Nephron progenitor cell (in vitro differentiated cells): ENCODE results near the gene GPAT2.
"Not testable (repeated sequence)": the region's sequence is repeated elsewhere in the genome, so short reads cannot be mapped to it uniquely, and the experiment has no call there.

Experiments
- DNase-seq: peaks from one replicate; pipeline ENCODE4 v3.0.0; 2021
- H3K27ac Mint-ChIP-seq: 2 replicates; pipeline ENCODE4 v1.8.0; 2021; ENCODE audit warnings: mild to moderate bottlenecking, moderate library complexity, mixed read lengths
- H3K27me3 Mint-ChIP-seq: 2 replicates; pipeline ENCODE4 v1.8.0; 2021; ENCODE audit warnings: mild to moderate bottlenecking, low read depth, mixed read lengths; ENCODE audit not compliant: poor library complexity
- H3K36me3 Mint-ChIP-seq: 2 replicates; pipeline ENCODE4 v1.8.0; 2021; ENCODE audit warnings: low read depth, mixed read lengths
- H3K4me1 Mint-ChIP-seq: 2 replicates; pipeline ENCODE4 v1.8.0; 2021; ENCODE audit warnings: mixed read lengths
- H3K4me3 Mint-ChIP-seq: 2 replicates; pipeline ENCODE4 v1.8.0; 2021; ENCODE audit warnings: mild to moderate bottlenecking, moderate library complexity, mixed read lengths
- H3K9me3 Mint-ChIP-seq: 2 replicates; pipeline ENCODE4 v1.8.0; 2021; ENCODE audit warnings: mild to moderate bottlenecking, moderate library complexity, mixed read lengths
- TF ChIP-seq, protein P1 (sequence below): fragments of 200-600 bp; sonication (generic); IDR thresholded peaks from 2 replicates; pipeline ENCODE4 v1.5.0; 2021; ENCODE audit warnings: antibody characterized with exemption

Gene GPAT2

GRCh38 chr2:96054537-96054936 lies 19.8 kb upstream of the GPAT2 start:
- H3K4me1 Mint-ChIP-seq, H3K36me3 Mint-ChIP-seq, DNase-seq, H3K4me3 Mint-ChIP-seq, H3K27ac Mint-ChIP-seq, H3K27me3 Mint-ChIP-seq, H3K9me3 Mint-ChIP-seq: not testable (repeated sequence)

DNA sequence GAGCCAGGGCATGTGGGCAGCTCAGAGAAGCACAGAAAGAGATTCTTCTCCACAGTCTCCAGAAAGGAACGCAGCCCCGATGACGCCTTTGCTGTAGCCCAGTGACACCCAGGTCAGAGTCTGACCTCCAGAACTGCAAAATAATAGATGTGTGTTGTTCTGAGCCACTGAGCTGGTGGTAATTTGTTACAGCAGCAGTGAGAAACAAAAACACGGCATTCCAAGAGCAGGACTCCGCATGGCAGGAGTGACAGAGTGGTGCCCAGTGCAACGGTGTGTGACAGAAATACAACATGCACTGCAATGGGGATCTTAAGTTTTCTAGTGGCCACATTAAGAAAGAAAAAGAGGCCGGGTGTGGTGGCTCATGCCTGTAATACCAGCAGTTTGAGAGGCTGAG lies 18.7 kb upstream of the GPAT2 start:
- not testable (repeated sequence) for H3K27me3 Mint-ChIP-seq, H3K36me3 Mint-ChIP-seq, H3K4me3 Mint-ChIP-seq, DNase-seq, H3K27ac Mint-ChIP-seq, H3K9me3 Mint-ChIP-seq, H3K4me1 Mint-ChIP-seq

DNA sequence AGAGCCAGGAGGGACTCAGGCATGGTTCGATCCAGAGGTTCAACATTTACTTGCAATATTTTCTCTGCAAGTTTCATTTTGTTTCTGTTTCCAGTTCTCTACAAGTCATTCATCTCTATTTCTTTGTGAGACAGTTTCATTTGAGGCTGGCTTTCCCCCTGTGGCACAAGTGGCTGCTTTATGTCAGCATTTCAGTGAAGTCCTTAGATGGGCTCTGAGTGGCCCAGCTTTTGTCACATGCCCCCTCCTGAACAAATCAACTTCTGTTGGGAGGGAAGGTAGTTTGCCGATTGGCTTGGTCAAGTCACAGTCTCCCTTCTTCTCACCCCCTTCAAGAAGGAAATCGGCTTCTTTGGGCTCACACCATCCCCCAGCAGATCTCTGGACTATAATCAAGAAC lies 17.9 kb upstream of the GPAT2 start:
- not testable (repeated sequence) for H3K9me3 Mint-ChIP-seq, H3K4me1 Mint-ChIP-seq, DNase-seq, H3K27me3 Mint-ChIP-seq, H3K36me3 Mint-ChIP-seq, H3K27ac Mint-ChIP-seq, H3K4me3 Mint-ChIP-seq

- not testable (repeated sequence) for H3K27me3 Mint-ChIP-seq, H3K4me1 Mint-ChIP-seq, H3K9me3 Mint-ChIP-seq, H3K36me3 Mint-ChIP-seq, H3K27ac Mint-ChIP-seq, H3K4me3 Mint-ChIP-seq, DNase-seq
These were observed 15.2 kb upstream of the GPAT2 start for GRCh38 chr2:96049917-96050262.

- DNase-seq, H3K27ac Mint-ChIP-seq, H3K36me3 Mint-ChIP-seq, H3K4me1 Mint-ChIP-seq, H3K4me3 Mint-ChIP-seq, H3K27me3 Mint-ChIP-seq, H3K9me3 Mint-ChIP-seq: not testable (repeated sequence)
These were observed 14.6 kb upstream of the GPAT2 start for GRCh38 chr2:96049049-96049916.

GRCh38 chr2:96035554-96035953 lies 838 bp upstream of the GPAT2 start:
- H3K4me1 Mint-ChIP-seq, H3K27me3 Mint-ChIP-seq, DNase-seq, H3K9me3 Mint-ChIP-seq, H3K27ac Mint-ChIP-seq, H3K36me3 Mint-ChIP-seq, H3K4me3 Mint-ChIP-seq: not testable (repeated sequence)

DNA sequence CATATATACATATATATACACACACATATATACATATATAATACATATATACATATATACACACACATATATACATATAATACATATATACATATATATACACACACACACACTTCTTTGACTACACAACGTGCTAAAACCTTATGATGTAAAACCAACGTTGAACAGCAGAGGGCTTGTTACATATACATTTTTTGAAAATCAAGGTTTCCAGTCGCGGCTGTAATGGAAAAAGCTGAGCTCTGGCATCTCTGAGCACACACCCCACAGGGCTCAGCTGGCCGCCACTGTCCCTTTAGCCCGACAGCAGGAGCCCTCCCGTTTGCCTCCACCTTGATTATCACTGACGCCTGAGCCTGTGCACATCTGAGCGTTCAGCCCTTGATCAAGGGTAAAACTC lies 719 bp downstream of the GPAT2 start:
- not testable (repeated sequence) for H3K27me3 Mint-ChIP-seq, H3K4me1 Mint-ChIP-seq, H3K9me3 Mint-ChIP-seq, H3K27ac Mint-ChIP-seq, H3K36me3 Mint-ChIP-seq, H3K4me3 Mint-ChIP-seq, DNase-seq

DNA sequence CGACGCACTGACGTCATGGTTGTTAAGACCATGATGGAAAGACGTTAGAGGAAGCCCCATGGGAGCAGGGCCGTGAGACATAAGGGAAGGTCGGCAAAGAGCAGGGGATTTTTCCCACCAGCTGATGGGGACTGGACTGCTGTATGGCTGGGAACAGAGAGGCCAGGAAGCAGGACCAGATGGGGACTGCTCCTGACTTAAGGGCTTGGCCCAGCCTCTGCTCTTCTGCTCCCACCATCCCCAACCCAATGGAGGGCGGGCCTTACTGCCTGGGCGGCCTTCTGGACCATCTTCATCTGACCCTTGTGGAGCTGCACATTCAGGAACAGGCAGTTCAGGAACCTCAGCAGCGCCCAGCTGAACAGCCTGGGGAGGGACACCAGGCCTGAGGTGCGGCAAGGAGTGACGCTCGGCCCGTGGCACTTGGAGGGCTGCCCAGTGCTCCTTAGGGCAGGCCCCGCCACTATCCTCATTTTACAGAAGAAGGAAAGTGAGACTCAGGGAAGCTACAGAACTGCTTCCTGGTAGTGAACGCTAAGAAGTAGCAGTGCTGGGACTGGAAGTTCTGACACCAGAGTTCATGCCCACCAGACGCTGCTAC lies 6.9 kb downstream of the GPAT2 start:
- H3K36me3 Mint-ChIP-seq, H3K4me1 Mint-ChIP-seq, H3K27me3 Mint-ChIP-seq, H3K27ac Mint-ChIP-seq, H3K4me3 Mint-ChIP-seq, H3K9me3 Mint-ChIP-seq, DNase-seq: not testable (repeated sequence)

DNA sequence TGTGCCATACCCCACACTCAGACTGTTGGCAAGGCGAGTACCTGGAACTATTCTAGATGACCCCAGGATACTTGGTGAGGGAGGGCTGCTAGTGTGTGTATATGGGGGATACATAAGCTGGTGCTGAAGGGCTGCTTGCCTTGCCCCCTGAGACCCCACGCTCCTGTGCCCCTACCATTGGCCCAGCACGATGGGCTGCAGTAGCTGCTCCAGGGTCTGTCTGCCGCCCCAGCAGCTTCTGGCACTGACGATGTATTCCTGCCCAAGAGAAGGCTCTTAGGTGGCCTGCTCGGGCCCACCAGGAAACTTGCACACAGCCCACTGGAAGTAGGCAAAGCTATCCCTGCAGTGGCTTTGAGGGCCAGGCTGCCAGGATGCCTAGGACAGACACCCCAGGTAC lies 9.0 kb downstream of the GPAT2 start:
- not testable (repeated sequence) for H3K27me3 Mint-ChIP-seq, H3K9me3 Mint-ChIP-seq, H3K4me3 Mint-ChIP-seq, DNase-seq, H3K27ac Mint-ChIP-seq, H3K36me3 Mint-ChIP-seq, H3K4me1 Mint-ChIP-seq

GRCh38 chr2:96025194-96025492 lies 9.6 kb downstream of the GPAT2 start:
- no peak for DNase-seq
- peaks cover 6% of the 10 kb centered on the region for H3K27me3 Mint-ChIP-seq

More at GRCh38 chr2:96025194-96025492, 9.6 kb downstream of the GPAT2 start:
- Mint-ChIP-seq H3K4me1 (peaks cover 3% of the 10 kb centered on the region), H3K4me3 (no peak overlapping the region), H3K36me3 (no peaks in the 10 kb centered on the region), H3K27ac (no peak overlapping the region), H3K9me3 (no peaks in the 10 kb centered on the region)
- TF ChIP-seq, protein P1, sequence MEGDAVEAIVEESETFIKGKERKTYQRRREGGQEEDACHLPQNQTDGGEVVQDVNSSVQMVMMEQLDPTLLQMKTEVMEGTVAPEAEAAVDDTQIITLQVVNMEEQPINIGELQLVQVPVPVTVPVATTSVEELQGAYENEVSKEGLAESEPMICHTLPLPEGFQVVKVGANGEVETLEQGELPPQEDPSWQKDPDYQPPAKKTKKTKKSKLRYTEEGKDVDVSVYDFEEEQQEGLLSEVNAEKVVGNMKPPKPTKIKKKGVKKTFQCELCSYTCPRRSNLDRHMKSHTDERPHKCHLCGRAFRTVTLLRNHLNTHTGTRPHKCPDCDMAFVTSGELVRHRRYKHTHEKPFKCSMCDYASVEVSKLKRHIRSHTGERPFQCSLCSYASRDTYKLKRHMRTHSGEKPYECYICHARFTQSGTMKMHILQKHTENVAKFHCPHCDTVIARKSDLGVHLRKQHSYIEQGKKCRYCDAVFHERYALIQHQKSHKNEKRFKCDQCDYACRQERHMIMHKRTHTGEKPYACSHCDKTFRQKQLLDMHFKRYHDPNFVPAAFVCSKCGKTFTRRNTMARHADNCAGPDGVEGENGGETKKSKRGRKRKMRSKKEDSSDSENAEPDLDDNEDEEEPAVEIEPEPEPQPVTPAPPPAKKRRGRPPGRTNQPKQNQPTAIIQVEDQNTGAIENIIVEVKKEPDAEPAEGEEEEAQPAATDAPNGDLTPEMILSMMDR = no peak
